PC-3 (cell line): ENCODE measurements around the gene NR2C2AP. TPM values are rescaled to one million over a fixed set of nuclear protein-coding genes. Genes with fewer than 3 reads are reported as not detected.

Experiments used
- ATAC-seq: fragments of 200-7000 bp; cut with Tn5 transposase; 2 replicates; pipeline ENCODE4 v1.9.1; 2020; ENCODE audit warnings: mild to moderate bottlenecking, moderate library complexity
- BruUV-seq: library from RNA; stranded (reverse); fragments of 400-500 nt; replicated peaks from 2 replicates; lab custom pipeline; 2021; lab: Mats Ljungman, UMichigan
- CTCF ChIA-PET: fragments of 300-600 bp; sonication (Branson Sonifier 250); formaldehyde crosslinking; loops from one replicate; lab custom pipeline; 2022; ENCODE audit warnings: antibody characterized with exemption; lab: Charles Lee
- POLR2A ChIA-PET: fragments of 300-600 bp; sonication (Branson Sonifier 250); formaldehyde crosslinking; loops from one replicate; lab custom pipeline; 2022; ENCODE audit warnings: antibody characterized with exemption; ENCODE audit not compliant: unreplicated experiment; lab: Charles Lee
- DNase-seq: peaks from one replicate; pipeline ENCODE4 v3.0.0-alpha.2; 2015
- H2AFZ ChIP-seq: fragments of 300-600 bp; sonication (generic); 2 replicates; pipeline ENCODE4 v1.6.0; 2016; ENCODE audit warnings: antibody characterized with exemption, low read length
- H3F3A ChIP-seq: fragments of 300-600 bp; sonication (generic); one replicate; pipeline ENCODE4 v1.6.0; 2017; ENCODE audit warnings: antibody characterized with exemption, low read length, control low read depth, mild to moderate bottlenecking; ENCODE audit not compliant: unreplicated experiment
- H3K27ac ChIP-seq: fragments of 300-600 bp; sonication (generic); 2 replicates; pipeline ENCODE4 v1.5.1; 2016; ENCODE audit warnings: mild to moderate bottlenecking, low read length
- H3K27me3 ChIP-seq: fragments of 300-600 bp; sonication (generic); 2 replicates; pipeline ENCODE4 v1.6.1; 2016; ENCODE audit warnings: low read length, mixed read lengths
- H3K36me3 ChIP-seq: fragments of 300-600 bp; sonication (generic); 2 replicates; pipeline ENCODE4 v1.6.1; 2016; ENCODE audit warnings: low read depth, mixed run types, low read length, mixed read lengths
- H3K4me1 ChIP-seq: fragments of 300-600 bp; sonication (generic); 2 replicates; pipeline ENCODE4 v1.5.1; 2016; ENCODE audit warnings: low read length; ENCODE audit not compliant: insufficient read depth
- H3K4me2 ChIP-seq: fragments of 300-600 bp; sonication (generic); 2 replicates; pipeline ENCODE4 v1.6.0; 2016; ENCODE audit warnings: low read length
- H3K4me3 ChIP-seq: fragments of 300-600 bp; sonication (generic); 2 replicates; pipeline ENCODE4 v1.5.1; 2016; ENCODE audit warnings: mild to moderate bottlenecking, low read length, mixed read lengths
- H3K79me2 ChIP-seq: fragments of 300-600 bp; sonication (generic); 2 replicates; pipeline ENCODE4 v1.6.1; 2017; ENCODE audit warnings: low read length, mixed read lengths
- H3K9ac ChIP-seq: fragments of 300-600 bp; sonication (generic); 2 replicates; pipeline ENCODE4 v1.6.0; 2016; ENCODE audit warnings: mild to moderate bottlenecking, low read length
- H3K9me2 ChIP-seq: fragments of 300-600 bp; sonication (generic); replicated peaks from 2 replicates; pipeline ENCODE4 v1.6.1; 2016; ENCODE audit warnings: mixed run types, low read length, mixed read lengths
- H3K9me3 ChIP-seq: fragments of 300-600 bp; sonication (generic); 2 replicates; pipeline ENCODE4 v1.6.1; 2016; ENCODE audit warnings: low read length, mixed read lengths
- H4K20me1 ChIP-seq: fragments of 300-600 bp; sonication (generic); 2 replicates; pipeline ENCODE4 v1.6.1; 2016; ENCODE audit warnings: low read length, mixed read lengths
- CTCF ChIP-seq: fragments of 300-600 bp; sonication (generic); conservative IDR thresholded peaks from 2 replicates; pipeline ENCODE4 v1.5.1; 2017; ENCODE audit warnings: antibody characterized with exemption, low read depth, mild to moderate bottlenecking, low read length
- EZH2 ChIP-seq: fragments of 300-600 bp; sonication (generic); IDR thresholded peaks from one replicate; pipeline ENCODE4 v1.6.1; 2017; ENCODE audit warnings: antibody characterized with exemption, mild to moderate bottlenecking, low read length; ENCODE audit not compliant: unreplicated experiment
- EZH2phosphoT487 ChIP-seq: fragments of 300-600 bp; sonication (generic); IDR thresholded peaks from 2 replicates; pipeline ENCODE4 v1.6.1; 2018; ENCODE audit warnings: mild to moderate bottlenecking, antibody characterized with exemption, low read length, borderline replicate concordance
- intact Hi-C: fragments of 100-400 bp; cut with micrococcal nuclease; formaldehyde crosslinking; loops from 2 replicates; pipeline ENCODE4 v1.9.0; 2023
- total RNA-seq: library from RNA; depleted of rRNA; stranded (reverse); fragments of >200 nt; gene quantifications from 2 replicates; pipeline ENCODE4 v1.2.3, GENCODE V29; 2014

NR2C2AP gene
- total RNA-seq, 1 experiment from 2014 or later = 39.3 TPM

DNA sequence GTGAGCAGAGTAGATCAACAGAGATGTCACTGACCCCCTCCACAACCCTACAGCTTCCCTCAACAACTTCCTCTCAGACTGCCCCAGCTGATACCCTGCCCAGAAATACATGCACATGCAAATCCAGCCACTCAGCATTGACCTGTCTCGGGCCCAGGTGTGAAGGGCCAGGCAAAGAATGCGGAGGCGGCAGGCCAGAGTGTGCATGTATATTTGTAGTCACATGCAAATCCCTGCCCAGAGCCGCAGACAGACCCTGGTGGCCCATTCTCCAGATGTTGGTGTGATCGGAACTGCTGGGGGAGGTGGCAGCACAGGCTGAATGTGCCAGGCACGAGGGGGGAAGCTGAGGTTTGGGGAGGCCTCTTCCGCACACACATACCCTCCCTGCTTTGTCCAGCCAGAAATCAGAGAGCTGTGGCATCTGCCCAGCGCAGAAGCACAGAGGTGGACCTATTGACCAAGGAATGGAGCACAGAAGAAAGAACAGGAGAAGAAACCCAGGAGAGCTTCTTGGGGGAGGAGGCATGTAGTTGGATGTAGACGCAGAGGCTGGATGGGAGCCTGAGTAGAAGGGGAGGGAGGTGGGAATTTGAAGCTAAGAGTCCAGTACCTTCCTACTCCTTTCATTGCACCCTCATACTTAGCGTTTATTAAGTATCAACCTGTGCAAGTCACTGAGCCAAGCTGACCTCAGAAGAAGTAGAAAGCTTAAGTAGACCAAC, 47.6 kb downstream of the NR2C2AP start:
- no TSS peak for BruUV-seq
- no peak for ATAC-seq
- CTCF ChIA-PET = no interaction called here

GRCh38 chr19:19154768-19155494, 48.3 kb downstream of the NR2C2AP start:
- POLR2A ChIA-PET = no interaction called here
- no peaks in the 10 kb centered on the region for H3K27me3 ChIP-seq
- no peaks in the 10 kb centered on the region for H3K9me2 ChIP-seq
- ATAC-seq (no peak), DNase-seq (no peak)
- H3K4me1 ChIP-seq = no peaks in the 10 kb centered on the region
- no peaks in the 10 kb centered on the region for H3K9me3 ChIP-seq
- no TSS peak for BruUV-seq
- no peaks in the 10 kb centered on the region for H3F3A ChIP-seq
- no peak overlapping the region for H2AFZ ChIP-seq
- no peak overlapping the region for H3K27ac ChIP-seq
- TF ChIP-seq CTCF (no peak), EZH2 (no peak), EZH2phosphoT487 (no peak)
- H3K4me3 ChIP-seq = no peak overlapping the region
- H3K79me2 ChIP-seq = no peaks in the 10 kb centered on the region
- CTCF ChIA-PET = no interaction called here
- no peak overlapping the region for H3K9ac ChIP-seq
- intact Hi-C loops = no loop called here
- no peaks in the 10 kb centered on the region for H4K20me1 ChIP-seq
- no peak overlapping the region for H3K4me2 ChIP-seq
- no peaks in the 10 kb centered on the region for H3K36me3 ChIP-seq

More for the DNA sequence above, 47.6 kb downstream of the NR2C2AP start:
- Histone ChIP-seq H4K20me1 (no peaks in the 10 kb centered on the region), H3K4me1 (no peaks in the 10 kb centered on the region), H3K9ac (no peak overlapping the region), H3K9me2 (no peaks in the 10 kb centered on the region), H3K27ac (no peak overlapping the region), H3K27me3 (no peaks in the 10 kb centered on the region), H3K79me2 (no peaks in the 10 kb centered on the region), H3K4me3 (no peak overlapping the region), H3F3A (no peaks in the 10 kb centered on the region), H3K36me3 (no peaks in the 10 kb centered on the region), H2AFZ (no peak overlapping the region), H3K4me2 (no peak overlapping the region), H3K9me3 (no peaks in the 10 kb centered on the region)
- no peak for DNase-seq
- POLR2A ChIA-PET = no interaction called here
- intact Hi-C loops = no loop called here
- TF ChIP-seq EZH2phosphoT487 (no peak), EZH2 (no peak), CTCF (no peak)
